K562 (cell line): ENCODE measurements around the gene HMGCL. TPM values are rescaled to one million over a fixed set of nuclear protein-coding genes. Genes with fewer than 3 reads are reported as not detected.

ENCODE experiments used
- ATAC-seq: fragments of 200-7000 bp; cut with Tn5 transposase; 3 replicates; pipeline ENCODE4 v1.9.1; 2020; ENCODE audit warnings: moderate library complexity
- BruUV-seq: library from RNA; stranded (reverse); fragments of 400-500 nt; replicated peaks from 2 replicates; lab custom pipeline; 2021; lab: Mats Ljungman, UMichigan
- CTCF ChIA-PET: fragments of 300-600 bp; formaldehyde crosslinking; extraction: SDS; loops from one replicate; lab custom pipeline; 2021; ENCODE audit warnings: low intra/inter-chr PET ratio; lab: Yijun Ruan, JAX
- POLR2A ChIA-PET: fragments of 300-600, 350-650 bp; sonication (Branson Sonifier 250); formaldehyde crosslinking; extraction: SDS; loops from one replicate; lab custom pipeline; 2021; ENCODE audit warnings: antibody characterized with exemption, inconsistent platforms; lab: Yijun Ruan, JAX
- DNase-seq, 4 experiments: peaks; one replicate each; pipeline versions ENCODE4 v3.0.0 to v3.0.0-alpha.2; 2011 to 2018; ENCODE audit warnings: low spot score in 3 of 4, mixed read lengths in 3 of 4; ENCODE audit errors: extremely low read depth in 1 of 4
- FAIRE-seq: peaks from 2 replicates; lab custom pipeline; 2011; peaks lifted over from hg19 to GRCh38; lab: Jason Lieb, UNC
- H2AFZ ChIP-seq: 2 replicates; pipeline ENCODE4 v1.6.0; 2011; ENCODE audit warnings: low read depth, low read length, control low read depth, inconsistent platforms
- H3K27ac ChIP-seq: fragments of 200-600 bp; 3 replicates; pipeline ENCODE4 v1.8.0; 2011; ENCODE audit warnings: low read depth, mild to moderate bottlenecking, control low read depth, inconsistent platforms, low read length, moderate library complexity, mixed read lengths; ENCODE audit errors: extremely low read depth
- H3K27me3 ChIP-seq, 2 experiments: fragments of 300-600 bp in 1 of 2; 2 replicates in 1 of 2; 3 replicates in 1 of 2; pipeline versions ENCODE4 v1.6.0 to v1.8.0; 2011; ENCODE audit warnings: inconsistent platforms in 2 of 2, low read length in 2 of 2, mild to moderate bottlenecking in 1 of 2, mixed read lengths in 1 of 2, moderate library complexity in 1 of 2; ENCODE audit not compliant: control insufficient read depth in 2 of 2, insufficient read depth in 2 of 2
- H3K36me3 ChIP-seq: fragments of 300-600 bp; 3 replicates; pipeline ENCODE4 v1.8.0; 2011; ENCODE audit warnings: mild to moderate bottlenecking, low read length, inconsistent platforms; ENCODE audit not compliant: control insufficient read depth, insufficient read depth
- H3K4me1 ChIP-seq, 2 experiments: fragments of 200-600 bp in 1 of 2; replicated peaks in 1 of 2; 2 replicates in 1 of 2; 3 replicates in 1 of 2; pipeline versions ENCODE4 v1.5.1 to v1.8.0; 2011; ENCODE audit warnings: inconsistent platforms in 2 of 2, low read length in 2 of 2, mild to moderate bottlenecking in 1 of 2, mixed read lengths in 1 of 2, moderate library complexity in 1 of 2; ENCODE audit not compliant: control insufficient read depth in 2 of 2, insufficient read depth in 2 of 2
- H3K4me2 ChIP-seq: 2 replicates; pipeline ENCODE4 v1.6.1; 2011; ENCODE audit warnings: low read length, control low read depth, inconsistent platforms, mixed read lengths; ENCODE audit not compliant: insufficient read depth
- H3K4me3 ChIP-seq: fragments of 200-600 bp; sonication (generic), shearing (Covaris generic); 2 replicates; pipeline ENCODE4 v1.5.1; 2016; ENCODE audit warnings: control low read depth, inconsistent platforms
- H3K79me2 ChIP-seq: fragments of 200-600 bp; 3 replicates; pipeline ENCODE4 v1.8.0; 2011; ENCODE audit warnings: low read length, inconsistent platforms; ENCODE audit not compliant: control insufficient read depth, insufficient read depth
- H3K9ac ChIP-seq, 2 experiments: 2 replicates each; pipeline versions ENCODE4 v1.6.0 to v1.6.1; 2011; ENCODE audit warnings: low read depth in 2 of 2, low read length in 2 of 2, control low read depth in 1 of 2, inconsistent platforms in 1 of 2, mild to moderate bottlenecking in 1 of 2, mixed read lengths in 1 of 2; ENCODE audit not compliant: insufficient read depth in 1 of 2
- H3K9me1 ChIP-seq: one replicate; pipeline ENCODE4 v1.6.0; 2011; ENCODE audit warnings: inconsistent platforms, mild to moderate bottlenecking, low read length, moderate library complexity; ENCODE audit not compliant: control insufficient read depth, insufficient read depth
- H3K9me3 ChIP-seq: replicated peaks from 2 replicates; pipeline ENCODE4 v1.5.1; 2011; ENCODE audit warnings: low read depth, low read length, inconsistent platforms; ENCODE audit not compliant: control insufficient read depth, insufficient read depth
- H4K20me1 ChIP-seq: replicated peaks from 2 replicates; pipeline ENCODE4 v1.6.1; 2011; ENCODE audit warnings: low read length, inconsistent platforms, mixed read lengths; ENCODE audit not compliant: control insufficient read depth, insufficient read depth
- ARID1B ChIP-seq: fragments of 450-650 bp; IDR thresholded peaks from 2 replicates; pipeline ENCODE4 v1.6.1; 2016; ENCODE audit warnings: antibody characterized with exemption, mild to moderate bottlenecking, inconsistent platforms
- CHD2 ChIP-seq: IDR thresholded peaks from 2 replicates; pipeline ENCODE4 v1.6.1; 2011; ENCODE audit warnings: low read depth, low read length
- EP300 ChIP-seq: IDR thresholded peaks from 2 replicates; pipeline ENCODE4 v1.6.1; 2012; ENCODE audit warnings: low read length, improper control_type of control experiment
- ETV6 ChIP-seq, 3 experiments: fragments of 150-350 bp in 1 of 3; sonication (generic) in 1 of 3; formaldehyde crosslinking in 1 of 3; IDR thresholded peaks; 2 replicates each; pipeline versions ENCODE4 v1.6.1 to v1.8.0; 2014 to 2022; ENCODE audit warnings: borderline replicate concordance in 2 of 3, low read depth in 2 of 3, antibody characterized with exemption in 1 of 3, low read length in 1 of 3, mild to moderate bottlenecking in 1 of 3, missing genetic modification reagents in 1 of 3
- FOSL1 ChIP-seq: fragments of 200-800 bp; sonication (Bioruptor generic); conservative IDR thresholded peaks from 2 replicates; pipeline ENCODE4 v1.6.1; 2016; ENCODE audit warnings: missing genetic modification characterization, missing compliant biosample characterization
- NFRKB ChIP-seq: fragments of 450-650 bp; IDR thresholded peaks from 2 replicates; pipeline ENCODE4 v1.6.1; 2016; ENCODE audit warnings: low read depth
- RBBP5 ChIP-seq: fragments of 200-600 bp; sonication (generic); IDR thresholded peaks from 2 replicates; pipeline ENCODE4 v1.6.1; 2012; ENCODE audit warnings: borderline replicate concordance, mild to moderate bottlenecking, low read length, control low read depth, inconsistent platforms; ENCODE audit not compliant: insufficient read depth, poor library complexity, severe bottlenecking
- SPI1 ChIP-seq: IDR thresholded peaks from 2 replicates; pipeline ENCODE4 v1.6.1; 2011; ENCODE audit warnings: low read depth, low read length, control low read depth, borderline replicate concordance
- SREBF2 ChIP-seq: sonication (generic); formaldehyde crosslinking; IDR thresholded peaks from 2 replicates; pipeline ENCODE4 v1.4.0; 2020; ENCODE audit warnings: mild to moderate bottlenecking, missing genetic modification reagents
- SRSF9 ChIP-seq: fragments of 200-400 bp; formaldehyde crosslinking; IDR thresholded peaks from 2 replicates; pipeline ENCODE4 v1.6.1; 2017; ENCODE audit warnings: low read depth, low read length, borderline replicate concordance
- WGBS: fragments of 100-300 bp; shearing (Covaris generic); methylation state at CpG from one replicate; pipeline ENCODE4 v1.1.6; 2016; ENCODE audit warnings: low coverage, mixed read lengths; ENCODE audit not compliant: insufficient coverage; ENCODE audit errors: missing lambda C conversion rate; 5-methylcytosine and 5-hydroxymethylcytosine counted together
- in situ Hi-C: fragments of 300-500 bp; cut with MboI; formaldehyde crosslinking; loops from 4 replicates; pipeline ENCODE4 v1.15.0; 2018; ENCODE audit warnings: inconsistent platforms, mixed read lengths
- intact Hi-C: fragments of 100-400 bp; cut with micrococcal nuclease; formaldehyde crosslinking; loops from 2 replicates; pipeline ENCODE4 v1.14.2; 2022
- polyA plus RNA-seq, 8 experiments: library from polyadenylated mRNA; depleted of rRNA in 4 of 8; stranded (reverse) in 5 of 8; unstranded in 3 of 8; fragments of >200 nt; fragmentation: Nextera tagmentation in 2 of 8; fragmentation: Illumina TruSeq in 1 of 8; extraction: Ambion mirVana in 2 of 8; extraction: Trizol in 1 of 8; gene quantifications; 2 replicates each; pipeline versions ENCODE4 v1.2.1 to v1.2.3, GENCODE V29; 2011 to 2014; ENCODE audit warnings: inconsistent platforms in 1 of 8, missing spikeins in 1 of 8
- total RNA-seq, 7 experiments: library from RNA; depleted of rRNA in 6 of 7; stranded (reverse); fragments of >200 nt in 6 of 7; fragmentation: Illumina TruSeq in 2 of 7; extraction: Trizol in 2 of 7; gene quantifications; 2 replicates each; pipeline versions ENCODE4 v1.2.1 to v1.2.3, GENCODE V29; 2011 to 2021; ENCODE audit warnings: low replicate concordance in 1 of 7
- TF ChIP-seq, protein P1 (sequence below): sonication (generic); formaldehyde crosslinking; IDR thresholded peaks from 2 replicates; pipeline ENCODE4 v1.8.0; 2022; ENCODE audit warnings: missing genetic modification reagents, mild to moderate bottlenecking, moderate library complexity, borderline replicate concordance

Gene HMGCL
- total and polyA plus RNA-seq, 9 of the 15 experiments (the other 6 are each of a cell fraction or from before 2014, with no cell fraction given), result 18.0 to 82.2 (median 24.2) TPM

DNA sequence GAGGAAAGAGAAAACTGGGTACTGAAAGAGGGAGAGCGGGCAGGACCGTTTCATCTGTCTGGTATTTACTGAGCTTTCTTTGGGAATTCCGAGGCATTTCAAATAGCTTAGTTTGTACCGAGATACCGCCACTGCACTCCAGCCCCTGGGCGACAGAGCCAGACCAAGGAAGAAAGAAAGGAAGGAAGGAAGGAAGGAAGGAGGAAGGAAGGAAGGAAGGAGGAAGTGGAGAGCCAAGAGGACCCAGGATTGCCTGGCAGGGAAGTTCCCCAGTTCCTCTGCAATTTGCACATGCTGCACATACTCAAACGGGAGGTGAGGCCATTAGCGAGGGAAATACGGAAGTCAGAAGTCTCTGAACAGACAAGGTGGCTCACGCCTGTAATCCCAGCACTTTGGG, 43.8 kb upstream of the HMGCL start:
- in situ Hi-C loops, result no loop called here
- no peaks in the 10 kb centered on the region for H3K9me3 ChIP-seq
- peak overlapping the region; percentile 72; the same call in 1 of the 2 replicates for H3K4me3 ChIP-seq
- peak overlapping the region; percentile 74 for H3K27ac ChIP-seq
- H4K20me1 ChIP-seq, result no peaks in the 10 kb centered on the region
- FAIRE-seq, result no peak
- 0 out of 3 replicates have a peak, but pooled peaks cover 7% of the 10 kb centered on the region for H3K36me3 ChIP-seq
- TF ChIP-seq, protein P1, sequence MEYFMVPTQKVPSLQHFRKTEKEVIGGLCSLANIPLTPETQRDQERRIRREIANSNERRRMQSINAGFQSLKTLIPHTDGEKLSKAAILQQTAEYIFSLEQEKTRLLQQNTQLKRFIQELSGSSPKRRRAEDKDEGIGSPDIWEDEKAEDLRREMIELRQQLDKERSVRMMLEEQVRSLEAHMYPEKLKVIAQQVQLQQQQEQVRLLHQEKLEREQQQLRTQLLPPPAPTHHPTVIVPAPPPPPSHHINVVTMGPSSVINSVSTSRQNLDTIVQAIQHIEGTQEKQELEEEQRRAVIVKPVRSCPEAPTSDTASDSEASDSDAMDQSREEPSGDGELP (CRISPR knock-in tag), result no peak
- TF ChIP-seq ARID1B (0 out of 2 replicates have a peak, but pooled peaks have one; percentile 8), NFRKB (0 out of 2 replicates have a peak, but pooled peaks have one; percentile 20), CHD2 (no peak), SPI1 (peak; percentile 61; the same call in 1 of the 2 replicates), SREBF2 (0 out of 2 replicates have a peak, but pooled peaks have one; percentile 3), EP300 (0 out of 2 replicates have a peak, but pooled peaks have one; percentile 0), FOSL1 (tag) (no peak), RBBP5 (no peak), SRSF9 (no peak), ETV6 (IDR thresholded peaks at IDR 0.05; ENCODE audit: borderline replicate concordance in 1 of 2, low read depth in 2 of 2, low read length in 1 of 2) (peak in 1 of 2 experiments; percentile 33; a peak in 1 of 4 replicates), ETV6 (CRISPR knock-in tag; IDR thresholded peaks at IDR 0.05; ENCODE audit: borderline replicate concordance) (no peak)
- peak overlapping the region; percentile 9 to 70; a peak in 3 of 4 replicates for H3K9ac ChIP-seq
- peak overlapping the region; percentile 83 for H3K4me2 ChIP-seq
- peak overlapping the region; percentile 99 for H2AFZ ChIP-seq
- H3K9me1 ChIP-seq, result no peaks in the 10 kb centered on the region
- no peaks in the 10 kb centered on the region; the same call in 2 of the 3 replicates for H3K79me2 ChIP-seq
- ChIA-PET POLR2A (no interaction called here), CTCF (interaction anchor here (0.9 to 2.7 kb wide), 2 partner anchors 58 to 59 kb away, joined by 3 to 14 read pairs; no protein-coding TSS in a partner anchor)
- WGBS, result 64% methylated on average over 8 of the region's 10 CpGs
- no peaks in the 10 kb centered on the region for H3K27me3 ChIP-seq
- ATAC-seq, result no peak
- DNase-seq, result no peak
- intact Hi-C loops, result loop anchor here (5.0 kb wide), 1 partner anchor 48 kb away; no protein-coding TSS in a partner anchor
- no TSS peak for BruUV-seq
- peaks cover 14 to 25% of the 10 kb centered on the region in 2 experiments for H3K4me1 ChIP-seq
